ENCODE data around the gene PTGFRN. TPM values are rescaled to one million over a fixed set of nuclear protein-coding genes. Genes with fewer than 3 reads are reported as not detected.

The PTGFRN gene
- total RNA-seq, 1 donor from 2014 or later, result 75.8 TPM

GRCh38 chr1:116887212-116887611 is 22.5 kb upstream of the PTGFRN start:
- no peak for DNase-seq (ENCODE audit: low spot score)

GRCh38 chr1:116889380-116889779 is 20.3 kb upstream of the PTGFRN start:
- peak; percentile 12 for DNase-seq (ENCODE audit: low spot score)

- DNase-seq (ENCODE audit: low spot score), result no peak
Measured at GRCh38 chr1:116891396-116892079, 18.2 kb upstream of the PTGFRN start.

- DNase-seq (ENCODE audit: low spot score), result no peak
Measured at GRCh38 chr1:116895073-116895472, 14.6 kb upstream of the PTGFRN start.

GRCh38 chr1:116899529-116899928 is 10.2 kb upstream of the PTGFRN start:
- no peak for DNase-seq (ENCODE audit: low spot score)

GRCh38 chr1:116900471-116901365 is 9.0 kb upstream of the PTGFRN start:
- DNase-seq (ENCODE audit: low spot score), result no peak

- no peak for DNase-seq (ENCODE audit: low spot score)
Measured at GRCh38 chr1:116902027-116902426, 7.7 kb upstream of the PTGFRN start.

GRCh38 chr1:116902723-116903383 is 6.9 kb upstream of the PTGFRN start:
- no peak for DNase-seq (ENCODE audit: low spot score)

GRCh38 chr1:116904791-116905320 is 4.9 kb upstream of the PTGFRN start:
- no peak for DNase-seq (ENCODE audit: low spot score)

GRCh38 chr1:116906812-116907211 is 2.9 kb upstream of the PTGFRN start:
- no peak for DNase-seq (ENCODE audit: low spot score)

GRCh38 chr1:116907351-116907750 is 2.4 kb upstream of the PTGFRN start:
- no peak for DNase-seq (ENCODE audit: low spot score)

- no peak for DNase-seq (ENCODE audit: low spot score)
Measured at GRCh38 chr1:116908266-116908665, 1.4 kb upstream of the PTGFRN start.

- no peak for DNase-seq (ENCODE audit: low spot score)
Measured at GRCh38 chr1:116908820-116909511, 750 bp upstream of the PTGFRN start.

- DNase-seq (ENCODE audit: low spot score), result peak; percentile 46
Measured at GRCh38 chr1:116910379-116911187, 867 bp downstream of the PTGFRN start.

- no peak for DNase-seq (ENCODE audit: low spot score)
Measured at GRCh38 chr1:116911188-116911553, 1.5 kb downstream of the PTGFRN start.

GRCh38 chr1:116911779-116912469 is 2.2 kb downstream of the PTGFRN start:
- no peak for DNase-seq (ENCODE audit: low spot score)

GRCh38 chr1:116912846-116913245 is 3.1 kb downstream of the PTGFRN start:
- DNase-seq (ENCODE audit: low spot score), result no peak

GRCh38 chr1:116913941-116914340 is 4.2 kb downstream of the PTGFRN start:
- no peak for DNase-seq (ENCODE audit: low spot score)

GRCh38 chr1:116914667-116915066 is 5.0 kb downstream of the PTGFRN start:
- no peak for DNase-seq (ENCODE audit: low spot score)

- peak; percentile 43 for DNase-seq (ENCODE audit: low spot score)
Measured at GRCh38 chr1:116915086-116915661, 5.5 kb downstream of the PTGFRN start.
